ENCODE measurements around the gene INTS7.
"Not testable (repeated sequence)": the region's sequence is repeated elsewhere in the genome, so short reads cannot be mapped to it uniquely, and the experiment has no call there.

The INTS7 gene

GRCh38 chr1:212034516-212035122, 738 bp downstream of the INTS7 start:
- no peak for DNase-seq

GRCh38 chr1:212030936-212031528, 4.3 kb downstream of the INTS7 start:
- no peak for DNase-seq

DNA sequence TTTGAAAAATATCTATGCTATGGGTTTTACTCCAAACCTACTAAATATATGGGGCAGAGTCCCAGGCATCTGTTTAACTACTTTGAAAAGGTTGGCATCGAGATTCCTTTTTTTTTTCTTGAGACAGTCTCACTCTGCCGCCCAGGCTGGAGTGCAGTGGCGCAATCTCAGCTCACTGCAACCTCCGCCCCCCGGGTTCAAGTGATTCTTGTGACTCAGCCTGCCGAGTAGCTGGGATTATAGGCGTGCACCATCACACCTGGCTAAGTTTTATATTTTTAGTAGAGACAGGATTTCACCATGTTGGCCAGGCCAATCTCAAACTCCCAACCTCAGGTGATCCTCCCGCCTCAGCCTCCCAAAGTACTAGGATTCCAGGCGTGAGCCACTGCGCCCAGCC, 7.6 kb downstream of the INTS7 start:
- DNase-seq: not testable (repeated sequence)

GRCh38 chr1:212024469-212025149, 10.7 kb downstream of the INTS7 start:
- no peak for DNase-seq

- not testable (repeated sequence) for DNase-seq
Observed at GRCh38 chr1:212022908-212023307, 12.4 kb downstream of the INTS7 start.

DNA sequence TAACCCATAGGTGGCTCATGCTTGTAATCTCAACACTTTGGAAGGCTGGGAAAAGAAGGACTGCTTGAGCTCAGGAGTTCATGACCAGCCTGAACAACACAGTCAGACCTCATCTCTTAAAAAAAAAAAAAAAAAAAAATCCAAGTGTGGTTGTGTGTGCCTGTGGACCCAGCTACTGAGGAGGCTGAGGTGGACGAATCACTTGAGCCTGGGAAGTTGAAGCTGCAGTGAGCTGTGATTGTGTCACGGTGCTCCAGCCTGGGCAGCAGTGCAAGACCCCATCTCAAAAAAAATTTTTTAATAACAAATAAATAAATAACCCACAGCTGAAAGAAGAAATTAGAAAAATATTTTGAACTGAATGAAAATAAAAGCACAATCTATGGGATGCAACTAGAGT, 13.8 kb downstream of the INTS7 start:
- DNase-seq: no peak

GRCh38 chr1:212020975-212021374, 14.4 kb downstream of the INTS7 start:
- no peak for DNase-seq

DNA sequence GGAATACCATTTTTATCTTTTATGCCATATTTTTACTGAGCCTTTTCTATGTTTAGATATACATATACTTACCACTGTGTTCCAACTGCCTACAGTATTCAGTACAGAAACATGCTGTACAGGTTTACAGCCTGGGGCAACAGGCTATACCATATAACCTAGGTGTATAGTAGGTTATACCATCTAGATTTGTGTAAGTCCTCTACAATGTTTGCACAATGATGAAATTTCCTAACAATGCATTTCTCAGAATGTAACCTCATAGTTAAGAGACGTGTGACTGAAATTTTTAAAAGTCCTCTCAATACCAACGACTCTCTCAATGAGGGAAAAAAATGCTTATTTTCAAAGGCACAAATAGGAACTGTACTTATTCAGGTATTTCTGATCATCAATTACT, 21.7 kb downstream of the INTS7 start:
- no peak for DNase-seq

DNA sequence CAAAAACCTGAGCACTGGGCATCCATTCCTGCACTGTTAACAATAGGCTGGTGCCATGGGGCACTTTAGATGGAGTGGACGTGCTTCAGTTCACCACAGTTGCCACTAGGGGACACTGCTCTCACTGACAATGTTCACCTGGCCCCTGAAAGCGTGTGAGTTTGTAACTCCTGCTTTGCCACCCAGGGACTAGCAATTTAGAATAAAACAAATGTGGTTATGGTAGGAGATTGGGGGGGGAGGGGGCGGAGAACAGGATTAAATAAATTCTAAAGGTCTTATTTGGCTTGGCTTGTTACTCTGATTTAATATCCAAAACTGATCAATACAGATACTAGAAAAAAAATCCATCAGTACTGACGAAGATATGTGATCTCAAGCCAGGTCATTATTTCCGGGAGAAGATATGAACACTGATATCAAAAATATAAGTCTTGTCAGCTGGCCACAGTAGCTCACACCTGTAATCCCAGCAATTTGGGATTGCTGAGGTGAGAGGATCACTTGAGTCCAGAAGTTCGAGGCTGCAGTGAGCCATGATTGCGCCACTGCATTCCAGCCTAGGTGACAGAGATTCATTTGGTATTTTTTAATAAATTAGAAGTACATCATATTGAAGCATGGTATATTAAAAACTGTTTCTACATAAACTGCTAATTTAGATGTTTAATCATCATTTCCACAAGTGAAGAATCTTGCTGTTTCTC, 23.2 kb downstream of the INTS7 start:
- DNase-seq: peak; percentile 68 to 72

DNA sequence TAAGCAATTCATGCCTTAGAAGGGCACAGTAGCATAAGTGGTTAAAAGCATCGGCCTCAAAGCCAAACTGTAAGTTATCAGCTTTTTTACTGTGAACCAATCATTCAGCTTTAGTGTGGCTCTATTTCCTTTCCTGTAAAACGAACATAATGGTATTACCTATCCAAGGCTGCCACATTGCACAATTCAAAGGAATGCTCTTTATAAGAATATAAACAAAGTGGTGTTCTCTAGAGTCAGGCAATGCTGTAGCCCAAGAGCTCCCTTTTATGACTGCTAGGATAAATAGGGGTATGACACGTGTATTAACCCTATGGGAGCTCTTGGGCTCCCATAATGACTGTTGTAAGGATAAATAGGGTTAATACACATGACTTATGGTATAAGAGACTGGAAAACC, 25.4 kb downstream of the INTS7 start:
- no peak for DNase-seq

GRCh38 chr1:212009561-212009960, 25.8 kb downstream of the INTS7 start:
- DNase-seq: no peak

- DNase-seq: no peak
Observed at GRCh38 chr1:212007886-212008285, 27.5 kb downstream of the INTS7 start.

DNA sequence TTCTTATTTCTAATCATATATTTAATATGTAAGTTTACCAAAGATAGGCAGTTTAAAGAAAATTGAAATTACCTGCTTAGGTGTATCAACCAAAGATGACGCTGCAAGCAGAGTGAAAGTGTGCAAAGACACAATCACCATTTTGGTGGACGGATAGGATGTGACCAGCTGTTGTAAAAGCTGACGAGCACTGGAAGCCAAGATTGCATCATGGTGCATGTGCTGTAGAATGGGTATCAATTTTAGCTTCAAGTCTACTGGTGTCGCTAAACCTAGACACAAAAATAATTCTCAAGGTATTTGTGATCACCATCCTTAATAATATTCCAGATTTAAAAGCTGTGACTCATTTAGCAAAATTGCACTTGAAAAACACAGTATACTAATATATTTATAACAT, 28.2 kb downstream of the INTS7 start:
- no peak for DNase-seq

GRCh38 chr1:212004895-212005608, 30.3 kb downstream of the INTS7 start:
- DNase-seq: no peak

DNA sequence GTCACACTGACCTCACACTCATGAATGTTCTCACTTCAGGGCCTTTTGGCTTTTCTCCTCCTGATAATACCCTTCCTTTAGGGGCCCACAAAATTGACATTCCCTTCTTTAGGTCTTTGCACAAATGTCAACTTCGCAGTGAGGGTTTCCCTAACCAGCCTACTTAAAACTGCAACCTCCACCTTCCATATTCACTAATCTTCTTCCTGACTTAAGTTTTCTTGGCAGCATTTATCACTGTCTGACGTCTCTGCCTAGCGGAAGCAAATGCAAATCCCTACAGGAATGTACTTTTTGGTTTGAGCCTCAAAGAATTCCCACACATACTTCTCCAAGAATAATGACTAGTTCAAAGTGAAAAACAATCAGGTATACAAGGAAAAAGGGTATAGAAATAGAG, 32.8 kb downstream of the INTS7 start:
- no peak for DNase-seq

DNA sequence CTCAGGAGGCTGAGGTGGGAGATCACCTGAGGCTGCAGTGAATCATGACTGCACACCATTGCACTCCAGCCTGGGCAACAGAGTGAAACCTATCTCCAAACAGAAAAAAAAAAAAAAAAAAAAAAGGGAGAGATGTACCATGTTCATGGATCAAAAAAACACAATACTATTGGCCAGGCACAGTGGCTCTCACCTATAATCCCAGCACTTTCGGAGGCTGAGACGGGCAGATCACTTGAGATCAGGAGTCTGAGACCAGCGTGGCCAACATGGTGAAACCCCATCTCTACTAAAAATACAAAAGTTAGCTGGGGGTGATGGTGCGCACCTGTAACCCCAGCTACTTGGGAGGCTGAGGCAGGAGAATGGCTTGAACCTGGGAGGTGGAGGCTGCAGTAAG, 37.9 kb downstream of the INTS7 start:
- DNase-seq: not testable (repeated sequence)

- no peak for DNase-seq
Observed at GRCh38 chr1:211991695-211992094, 43.7 kb downstream of the INTS7 start.

DNA sequence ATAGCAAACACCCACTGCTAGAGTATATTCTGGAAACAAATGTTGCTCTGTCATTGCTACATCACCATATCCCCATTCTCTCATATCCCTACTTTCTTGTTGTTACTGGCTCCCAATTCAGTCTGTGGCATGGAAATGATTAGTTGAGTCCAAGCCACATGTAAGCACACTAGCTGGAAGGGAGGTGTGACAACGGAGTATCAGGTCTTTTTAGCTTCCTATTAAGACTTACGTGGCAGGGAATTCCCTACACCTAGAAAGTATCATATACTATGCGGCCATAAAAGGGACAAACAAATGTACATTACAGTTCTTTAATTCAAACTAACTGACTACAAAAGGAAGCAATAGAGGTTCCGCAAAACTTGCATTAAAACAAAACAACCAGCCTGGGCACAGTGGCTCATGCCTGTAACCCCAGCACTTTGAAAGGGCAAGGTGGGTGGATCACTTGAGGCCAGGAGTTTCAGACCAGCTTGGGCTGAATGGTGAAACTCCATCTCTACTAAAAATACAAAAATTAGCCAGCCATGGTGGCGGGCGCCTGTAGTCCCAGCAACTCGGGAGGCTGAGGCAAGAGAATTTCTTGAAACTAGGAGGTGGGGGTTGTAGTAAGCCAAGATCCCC, 48.6 kb downstream of the INTS7 start:
- DNase-seq: no peak

DNA sequence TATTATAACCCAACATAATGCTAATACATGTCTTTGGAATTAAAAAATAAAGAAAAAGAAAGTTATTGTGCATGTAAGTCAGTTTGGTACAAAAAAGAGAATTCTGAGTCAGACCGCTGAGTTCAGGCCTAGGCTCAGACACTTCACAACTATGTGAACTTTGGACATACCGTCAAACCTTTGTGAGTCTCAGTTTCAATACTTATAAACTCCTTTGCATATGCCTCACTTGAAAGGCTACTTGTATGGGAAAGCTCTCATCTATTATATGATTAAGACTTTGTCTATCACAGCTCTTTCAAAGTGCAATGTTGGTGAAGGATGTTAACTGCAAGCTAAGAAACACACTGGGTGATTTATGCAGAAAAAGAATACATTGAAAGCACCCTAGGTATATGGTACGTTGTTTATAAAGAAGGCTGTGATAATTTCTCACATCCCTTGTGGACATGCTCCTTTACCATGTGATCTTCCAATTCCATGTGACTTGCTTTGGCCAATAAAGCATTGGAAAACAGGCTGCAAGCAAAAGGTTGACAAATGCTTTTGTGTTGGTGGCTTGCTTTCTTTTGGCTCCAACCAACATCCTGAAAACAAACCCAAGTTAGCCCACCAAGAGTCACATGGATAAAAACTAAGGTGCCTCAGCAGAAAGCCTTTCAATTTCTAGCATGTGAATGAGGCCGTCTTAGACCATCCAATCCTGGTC, 49.6 kb downstream of the INTS7 start:
- DNase-seq: no peak

DNA sequence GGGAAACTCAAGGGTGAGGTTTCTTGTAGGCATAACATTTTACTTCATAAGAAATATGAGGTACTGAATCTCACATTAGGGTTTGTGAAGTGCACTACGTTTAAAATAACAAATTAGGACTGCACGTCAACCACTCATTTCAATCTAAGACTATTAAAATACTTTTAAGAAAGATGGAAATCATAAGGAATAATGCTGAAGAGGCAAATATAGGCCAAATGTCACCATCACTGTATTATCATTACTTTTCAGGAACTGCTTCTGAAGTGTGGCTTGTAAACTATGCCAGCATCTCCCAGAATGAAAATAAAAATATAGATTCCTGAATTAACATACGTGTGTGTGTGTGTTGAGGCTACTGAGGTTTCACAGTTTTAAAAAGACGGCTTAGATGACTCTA, 56.8 kb downstream of the INTS7 start:
- no peak for DNase-seq

DNA sequence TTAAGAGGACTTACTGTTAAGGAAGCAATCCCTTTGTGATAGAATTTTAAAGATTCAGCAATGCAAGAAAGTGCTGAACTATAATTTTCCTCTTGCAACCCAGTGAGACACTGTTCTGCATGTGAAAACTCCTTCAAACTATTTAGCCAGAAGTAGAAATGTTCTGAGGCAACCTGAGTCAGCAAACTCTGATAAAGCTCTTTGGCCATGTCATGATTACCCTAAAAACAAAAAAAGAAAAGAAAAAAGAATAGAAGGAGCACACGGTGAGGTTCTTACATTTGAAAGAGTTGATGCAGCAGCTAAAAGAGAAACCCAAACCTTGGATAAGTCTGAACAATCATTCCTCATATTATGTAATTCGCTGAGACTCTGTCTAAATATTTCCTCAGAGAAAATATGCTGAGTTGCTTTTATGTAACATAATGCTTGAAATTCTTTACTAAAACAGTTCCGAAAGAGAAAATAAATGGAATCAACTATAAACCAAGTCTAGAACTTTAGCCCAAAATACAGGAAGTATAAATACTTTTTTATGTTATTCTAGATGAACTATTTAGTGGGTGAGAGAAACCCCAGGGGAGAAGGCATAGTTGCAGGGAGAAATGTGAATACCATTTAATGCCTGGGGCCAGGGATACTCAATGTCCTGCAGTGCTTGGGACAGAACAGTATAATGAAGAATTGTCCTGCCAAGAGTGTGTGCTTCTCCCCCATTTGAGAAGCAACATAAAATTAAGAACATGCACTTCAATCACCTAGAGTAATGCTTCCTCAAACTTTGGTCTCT, 60.0 kb downstream of the INTS7 start:
- DNase-seq: no peak

Measured in stimulated activated CD4-positive, alpha-beta T cell treated with anti-CD3 and anti-CD28 coated beads, Interleukin-2, amount 100 ng/mL, for 24 hours (primary cell).